Measurements from ENCODE around the gene ANKRD60.

ANKRD60 gene

DNA sequence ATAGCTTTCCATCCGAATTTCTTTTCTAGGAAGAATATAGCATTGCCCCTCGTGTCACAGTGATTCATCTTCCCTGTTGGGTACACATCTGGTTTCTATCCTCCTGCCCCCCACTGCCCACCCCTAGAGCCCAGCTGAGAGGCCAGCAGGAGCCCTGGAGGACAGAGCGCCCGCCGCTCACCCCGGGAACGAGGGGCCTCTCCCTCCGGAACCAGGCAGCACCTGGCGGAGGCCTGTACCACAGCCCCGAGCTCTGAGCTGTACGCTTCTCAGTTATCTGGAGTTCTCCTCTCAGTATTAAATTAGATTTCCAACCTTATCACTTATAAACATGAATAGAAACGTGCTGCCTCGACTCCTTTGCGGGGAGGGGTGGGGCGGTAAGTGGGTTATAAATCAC is 6.0 kb downstream of the ANKRD60 start:
- no peak for DNase-seq

DNA sequence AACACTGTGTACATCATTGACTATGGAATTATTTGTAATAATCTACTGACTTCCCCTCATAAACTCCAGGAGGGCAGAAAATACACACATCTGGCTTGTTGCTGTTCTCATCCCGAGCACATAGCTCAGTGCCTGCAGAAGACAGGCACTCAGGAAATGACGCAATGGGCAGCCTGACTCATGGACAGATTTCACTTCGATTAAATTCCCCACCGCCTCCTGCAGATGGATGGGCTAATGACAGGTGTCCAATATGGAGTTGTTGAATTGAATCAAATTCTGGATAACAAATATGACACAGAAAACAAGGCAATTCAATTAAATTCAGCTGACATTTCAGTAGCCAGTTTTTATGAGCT is 9.1 kb downstream of the ANKRD60 start:
- no peak for DNase-seq

GRCh38 chr20:58218665-58219341 is 9.7 kb downstream of the ANKRD60 start:
- DNase-seq, result no peak

DNA sequence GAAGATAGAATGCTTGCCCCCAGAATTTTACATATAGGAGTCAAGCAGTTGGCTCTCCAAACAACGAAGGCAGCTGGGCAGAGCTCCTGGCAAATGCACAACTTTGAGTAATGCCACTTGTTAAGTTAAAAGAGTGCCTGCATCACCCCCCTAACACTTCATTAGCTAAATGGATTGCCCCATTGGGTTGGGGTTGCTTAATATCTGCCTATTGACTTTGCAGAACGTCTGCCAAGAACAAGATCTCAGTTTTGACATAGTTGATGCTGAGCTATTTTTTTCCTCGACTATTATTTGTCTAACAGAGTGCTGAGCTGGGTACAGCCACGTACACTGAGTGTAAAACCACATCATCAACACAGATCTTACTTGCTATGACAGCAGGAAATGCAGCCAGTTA is 12.1 kb downstream of the ANKRD60 start:
- no peak for DNase-seq

- no peak for DNase-seq
Measured at GRCh38 chr20:58215116-58215515, 13.3 kb downstream of the ANKRD60 start.

- DNase-seq, result no peak
Measured at GRCh38 chr20:58214310-58214709, 14.1 kb downstream of the ANKRD60 start.

DNA sequence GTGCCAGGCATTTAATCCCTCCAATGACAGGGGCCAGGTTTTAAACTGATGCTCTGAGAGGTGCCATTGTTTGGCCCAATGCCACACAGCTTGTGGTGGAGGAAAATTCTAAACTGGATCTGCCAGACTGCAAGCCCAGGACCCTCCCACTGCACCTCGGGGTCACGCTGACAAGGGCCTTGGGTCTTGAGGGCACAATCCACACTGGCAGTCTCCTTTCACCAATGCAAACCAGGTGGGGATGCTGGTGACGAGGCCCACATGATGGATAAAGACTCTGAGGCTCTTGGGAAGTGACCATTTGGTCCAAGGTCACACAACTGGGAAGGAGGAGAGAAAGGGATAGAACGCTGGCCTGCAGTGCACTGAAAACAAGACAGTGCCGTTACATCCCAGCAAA is 14.7 kb downstream of the ANKRD60 start:
- no peak for DNase-seq

DNA sequence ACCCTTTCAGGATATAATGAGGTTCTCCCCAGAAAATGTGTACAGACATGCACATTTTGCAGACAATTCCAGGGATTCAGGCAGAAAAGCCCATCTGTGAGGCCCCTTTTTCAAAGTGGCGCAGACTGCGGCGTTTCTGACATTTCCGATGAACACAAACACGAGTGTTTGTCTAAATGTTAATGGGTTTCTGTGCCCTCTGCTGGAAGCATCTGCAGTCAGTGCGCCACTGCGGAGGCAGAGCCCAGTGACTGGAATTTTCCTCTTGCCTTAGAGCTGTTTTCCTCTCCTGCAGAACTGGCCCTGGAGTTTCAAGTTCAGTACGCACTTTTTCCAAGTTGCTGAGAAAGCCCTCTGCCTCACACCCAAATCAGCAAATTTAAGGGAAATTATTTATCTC is 15.3 kb downstream of the ANKRD60 start:
- no peak for DNase-seq

- DNase-seq, result no peak
Measured at GRCh38 chr20:58212636-58213035, 15.8 kb downstream of the ANKRD60 start.

DNA sequence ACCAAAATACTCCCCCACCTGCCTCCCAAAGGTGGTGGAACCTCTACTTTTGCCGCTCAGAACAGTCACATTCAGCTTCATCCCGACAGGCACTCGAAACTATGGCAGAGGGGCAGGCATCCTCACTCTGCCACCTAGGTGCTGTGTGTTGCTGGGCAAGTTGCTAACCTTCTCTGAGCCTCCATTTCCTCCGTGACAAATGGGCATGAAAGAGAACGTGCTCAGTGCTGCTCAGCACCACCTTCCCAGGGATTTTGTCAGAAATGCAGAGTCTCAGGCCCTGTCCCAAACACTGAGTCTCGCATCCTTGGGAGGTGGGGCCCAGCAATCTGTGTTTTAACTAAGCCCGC is 18.1 kb downstream of the ANKRD60 start:
- DNase-seq, result no peak

DNA sequence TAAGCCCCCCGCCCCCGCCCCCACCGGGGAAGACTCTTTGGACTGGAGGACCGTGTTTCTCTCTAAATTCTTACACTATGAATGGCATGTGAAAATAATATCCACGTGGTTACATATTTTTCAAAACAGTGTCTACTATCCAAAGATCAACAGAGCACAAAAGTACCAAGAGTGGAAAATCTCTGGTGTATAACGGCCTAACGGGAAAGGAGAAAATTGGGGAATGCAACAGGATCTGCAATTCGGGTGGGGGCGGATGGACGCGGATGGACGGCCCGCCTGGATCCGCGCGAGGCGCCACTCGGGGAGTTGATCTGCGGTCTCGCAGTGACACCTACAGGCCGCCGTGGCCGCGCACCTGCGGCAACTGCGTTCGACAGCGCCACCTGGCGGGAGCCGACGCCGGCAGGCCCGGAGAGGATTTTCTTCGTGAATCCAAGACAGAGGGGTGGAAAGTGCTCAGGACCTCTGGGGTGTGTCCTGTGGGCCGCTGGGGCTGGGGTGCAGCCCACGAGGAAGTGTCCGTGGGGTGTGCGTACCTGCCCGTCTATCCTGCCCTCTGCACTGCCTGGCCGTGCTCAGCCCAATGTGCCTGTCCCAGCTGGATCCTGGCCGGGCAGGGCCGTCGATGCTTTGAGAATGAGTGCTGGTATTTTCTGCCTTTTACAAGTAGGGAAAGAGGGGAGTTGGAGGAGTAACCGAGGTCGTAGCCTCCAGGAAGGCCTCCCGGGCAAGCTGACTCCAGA is 18.6 kb downstream of the ANKRD60 start:
- peak; percentile 91 for DNase-seq

GRCh38 chr20:58208944-58209343 is 19.5 kb downstream of the ANKRD60 start:
- no peak for DNase-seq

DNA sequence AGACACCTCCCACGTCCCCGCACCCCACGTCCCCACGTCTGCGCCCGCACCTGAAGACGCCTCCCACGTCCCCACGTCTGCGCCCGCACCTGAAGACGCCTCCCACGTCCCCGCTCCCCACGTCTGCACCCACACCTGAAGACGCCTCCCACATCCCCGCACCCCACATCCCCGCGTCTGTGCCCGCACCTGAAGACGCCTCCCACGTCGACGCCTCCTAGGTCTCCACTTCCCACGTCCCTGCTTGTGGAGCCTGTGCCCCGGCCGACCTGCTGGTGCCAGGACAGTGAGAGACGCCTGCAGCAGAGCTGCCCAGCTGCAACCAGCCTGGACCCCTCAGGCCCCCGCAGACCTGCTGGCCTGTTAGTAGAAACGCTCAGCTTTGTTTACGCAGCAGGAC is 22.6 kb downstream of the ANKRD60 start:
- DNase-seq, result no peak

- no peak for DNase-seq
Measured at GRCh38 chr20:58202044-58202443, 26.4 kb downstream of the ANKRD60 start.

- DNase-seq, result no peak
Measured at GRCh38 chr20:58201616-58202015, 26.8 kb downstream of the ANKRD60 start.

DNA sequence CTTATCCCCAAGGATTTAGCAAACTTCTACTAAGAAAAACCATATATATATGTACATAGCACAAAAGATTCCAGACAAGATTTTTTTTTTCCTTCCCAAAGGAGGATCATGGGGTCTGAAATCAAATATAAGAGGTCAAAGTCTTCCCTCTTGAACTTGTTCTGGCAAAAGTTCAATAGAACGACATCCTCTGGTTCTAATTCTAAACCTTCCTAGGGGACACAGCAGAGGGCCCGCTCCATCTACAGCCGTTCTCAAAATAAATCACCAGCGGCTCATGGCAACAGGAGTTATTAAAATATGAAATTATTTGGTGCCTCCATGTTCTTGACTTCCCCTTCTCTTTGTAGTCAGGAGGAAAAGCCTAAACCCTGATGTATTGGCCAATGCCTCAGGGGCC is 29.0 kb downstream of the ANKRD60 start:
- DNase-seq, result no peak

DNA sequence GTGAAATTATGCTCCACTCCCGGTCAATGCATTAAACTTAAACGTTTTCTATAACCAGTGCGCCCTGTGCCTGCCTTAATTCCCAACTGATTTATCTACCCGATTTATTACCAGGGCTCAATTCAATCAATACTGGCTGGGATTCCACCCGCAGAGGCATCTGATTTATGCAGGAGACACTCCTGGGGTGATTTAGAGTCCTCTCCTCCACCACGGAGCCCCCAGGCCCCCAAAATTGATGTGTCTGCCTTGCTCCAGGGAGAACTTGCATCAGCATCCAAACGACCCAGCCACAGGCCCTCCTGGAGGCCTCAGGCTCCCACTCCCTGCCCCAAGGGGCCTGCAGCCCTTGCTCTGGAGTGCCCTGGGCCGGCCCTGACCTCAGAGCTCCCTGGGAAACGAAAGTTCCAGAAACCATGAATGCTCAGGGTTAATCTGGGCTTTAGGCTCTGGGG is 29.5 kb downstream of the ANKRD60 start:
- no peak for DNase-seq

- no peak for DNase-seq
Measured at GRCh38 chr20:58198384-58198783, 30.1 kb downstream of the ANKRD60 start.

DNA sequence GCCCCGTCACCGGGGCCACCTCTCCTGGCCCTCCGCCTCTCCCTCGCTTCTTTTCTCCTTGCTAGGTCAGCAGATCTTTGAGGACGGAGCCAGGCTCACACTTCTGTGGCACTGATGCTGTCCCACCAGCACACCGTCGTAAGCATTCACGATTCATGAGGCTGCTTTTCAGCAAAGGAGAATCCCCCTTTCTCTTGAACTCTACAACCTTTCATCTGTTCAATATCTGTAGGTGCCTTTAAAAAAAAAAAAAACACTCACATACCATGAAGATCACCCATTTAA is 31.3 kb downstream of the ANKRD60 start:
- no peak for DNase-seq

GRCh38 chr20:58196402-58197184 is 31.9 kb downstream of the ANKRD60 start:
- DNase-seq, result no peak

DNA sequence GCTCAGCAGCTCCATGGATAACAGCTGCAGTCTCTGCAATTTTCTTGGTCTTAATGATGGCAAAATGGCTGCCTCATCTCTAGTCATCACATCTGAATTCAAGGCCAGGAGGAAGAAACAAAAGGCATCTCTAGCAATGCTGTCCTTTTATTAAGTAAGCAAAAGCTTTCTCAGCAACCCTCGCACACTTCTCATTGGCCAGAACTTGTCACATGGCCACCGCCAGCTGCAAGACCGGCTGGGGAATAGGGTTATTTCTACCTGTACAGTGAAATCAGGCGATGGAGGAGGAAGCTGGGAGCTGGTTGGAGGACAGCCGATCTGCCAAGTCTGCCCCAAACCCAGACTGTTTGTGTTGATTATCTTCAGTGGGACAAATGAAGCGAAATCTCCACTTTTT is 33.4 kb downstream of the ANKRD60 start:
- DNase-seq, result no peak

DNA sequence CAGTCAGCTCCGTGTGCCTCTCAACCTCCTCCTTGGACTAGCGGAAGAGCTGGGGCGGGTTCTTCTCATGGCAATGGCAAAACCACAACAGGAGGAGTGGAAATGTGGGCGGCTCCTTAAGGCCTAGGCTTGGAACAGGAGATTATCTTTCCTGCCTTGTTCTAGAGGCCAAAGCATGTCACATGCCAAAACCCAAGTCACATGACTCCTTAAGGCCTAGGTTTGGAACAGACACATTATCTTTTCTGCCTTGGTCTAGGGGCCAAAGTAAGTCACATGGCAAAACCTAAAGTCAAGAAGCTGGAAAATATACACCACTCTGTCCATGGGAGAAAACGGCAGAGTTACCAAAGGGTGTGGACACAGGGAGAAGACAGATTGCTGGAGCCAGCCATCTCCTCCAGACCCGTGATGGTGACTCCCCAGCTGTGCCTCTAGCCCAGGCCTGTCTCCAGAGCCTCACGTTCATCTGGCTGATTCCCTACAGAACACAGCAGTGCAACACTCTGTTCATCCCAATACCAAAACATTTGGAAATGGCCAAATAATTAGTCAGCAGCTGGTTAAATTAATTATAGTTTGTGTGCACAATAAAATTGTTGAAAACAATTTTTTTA is 34.2 kb downstream of the ANKRD60 start:
- DNase-seq, result no peak

GRCh38 chr20:58192567-58192966 is 35.9 kb downstream of the ANKRD60 start:
- DNase-seq, result peak; percentile 36

DNA sequence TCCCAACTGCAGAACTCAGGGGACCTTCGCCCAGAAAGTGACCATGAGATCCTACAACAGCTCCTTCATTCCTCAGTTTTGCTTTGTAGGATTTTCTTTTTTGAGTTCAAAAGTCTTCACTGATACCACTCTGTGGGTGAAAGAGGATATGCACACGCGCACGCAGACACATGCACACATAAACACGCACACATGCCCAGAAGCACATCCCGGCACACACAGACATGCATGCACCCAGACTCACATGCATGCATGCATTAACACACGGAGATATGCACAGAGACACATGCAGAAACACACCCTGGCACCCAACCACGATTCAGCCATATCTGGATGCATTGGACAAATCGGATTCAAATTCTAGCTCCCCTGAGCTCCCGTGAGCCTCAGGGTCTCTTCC is 36.4 kb downstream of the ANKRD60 start:
- no peak for DNase-seq
